Neural cell (in vitro differentiated cells): ENCODE results near the gene CNTNAP5. TPM values are rescaled to one million over a fixed set of nuclear protein-coding genes. Genes with fewer than 3 reads are reported as not detected.

Experiments used
- H2AFZ ChIP-seq: fragments of 200-600, 300-800 bp; sonication (generic), shearing (Covaris generic); 2 replicates; pipeline ENCODE4 v1.6.0; 2014; ENCODE audit warnings: low read depth, mild to moderate bottlenecking, antibody characterized with exemption, low read length, moderate library complexity
- H3F3A ChIP-seq: fragments of 200-600 bp; shearing (Covaris generic); 2 replicates; pipeline ENCODE4 v1.6.1; 2016; ENCODE audit warnings: mild to moderate bottlenecking, moderate library complexity, mixed read lengths, antibody characterized with exemption, low read length; ENCODE audit not compliant: insufficient read depth, poor library complexity, severe bottlenecking
- H3K27ac ChIP-seq: fragments of 200-600, 300-800 bp; sonication (generic), shearing (Covaris generic); 2 replicates; pipeline ENCODE4 v1.5.1; 2014; ENCODE audit warnings: mild to moderate bottlenecking, low read length, moderate library complexity
- H3K27me3 ChIP-seq: fragments of 300-800, 200-600 bp; sonication (generic), shearing (Covaris generic); 2 replicates; pipeline ENCODE4 v1.6.0; 2014; ENCODE audit warnings: mild to moderate bottlenecking, low read depth, low read length, moderate library complexity; ENCODE audit not compliant: insufficient read depth
- H3K36me3 ChIP-seq: fragments of 300-800, 200-600 bp; sonication (generic), shearing (Covaris generic); 2 replicates; pipeline ENCODE4 v1.5.1; 2014; ENCODE audit warnings: mild to moderate bottlenecking, antibody characterized with exemption, low read length, moderate library complexity; ENCODE audit not compliant: insufficient read depth
- H3K4me2 ChIP-seq: fragments of 300-800, 200-600 bp; sonication (generic), shearing (Covaris generic); 2 replicates; pipeline ENCODE4 v1.6.0; 2014; ENCODE audit warnings: mild to moderate bottlenecking, low read length
- H3K4me3 ChIP-seq: fragments of 300-800, 200-600 bp; sonication (generic), shearing (Covaris generic); 2 replicates; pipeline ENCODE4 v1.5.1; 2014; ENCODE audit warnings: mild to moderate bottlenecking, low read length, moderate library complexity
- H3K79me2 ChIP-seq: fragments of 200-600 bp; shearing (Covaris generic); replicated peaks from 2 replicates; pipeline ENCODE4 v1.6.0; 2014; ENCODE audit warnings: mild to moderate bottlenecking, low read length, moderate library complexity; ENCODE audit not compliant: insufficient read depth
- H3K9ac ChIP-seq: fragments of 300-800, 200-600 bp; sonication (generic), shearing (Covaris generic); 2 replicates; pipeline ENCODE4 v1.6.1; 2016; ENCODE audit warnings: mild to moderate bottlenecking, low read length, mixed read lengths
- H3K9me2 ChIP-seq: fragments of 200-600 bp; shearing (Covaris generic); 2 replicates; pipeline ENCODE4 v1.6.1; 2016; ENCODE audit warnings: mild to moderate bottlenecking, low read length, mixed read lengths; ENCODE audit not compliant: insufficient read depth
- H3K9me3 ChIP-seq: fragments of 200-600, 300-800 bp; sonication (generic), shearing (Covaris generic); 2 replicates; pipeline ENCODE4 v1.6.1; 2016; ENCODE audit warnings: mild to moderate bottlenecking, mixed run types, low read length, moderate library complexity, mixed read lengths
- H4K20me1 ChIP-seq: fragments of 200-600 bp; shearing (Covaris generic); 2 replicates; pipeline ENCODE4 v1.6.1; 2016; ENCODE audit warnings: mild to moderate bottlenecking, mixed run types; ENCODE audit not compliant: insufficient read depth
- CTCF ChIP-seq: fragments of 450-650 bp; IDR thresholded peaks from 2 replicates; pipeline ENCODE4 v1.5.1; 2014; ENCODE audit warnings: antibody characterized with exemption, mild to moderate bottlenecking, moderate library complexity; ENCODE audit not compliant: poor library complexity, severe bottlenecking
- EP300 ChIP-seq: fragments of 450-650 bp; conservative IDR thresholded peaks from 2 replicates; pipeline ENCODE4 v1.6.1; 2014; ENCODE audit warnings: antibody characterized with exemption, mild to moderate bottlenecking, moderate library complexity; ENCODE audit not compliant: poor library complexity, severe bottlenecking
- EZH2 ChIP-seq: fragments of 200-600, 300-800 bp; shearing (Covaris generic), sonication (generic); IDR thresholded peaks from 2 replicates; pipeline ENCODE4 v1.6.1; 2014; ENCODE audit warnings: antibody characterized with exemption, low read length, borderline replicate concordance, mild to moderate bottlenecking; ENCODE audit not compliant: insufficient read depth, poor library complexity, severe bottlenecking
- MXI1 ChIP-seq: fragments of 450-650 bp; conservative IDR thresholded peaks from 2 replicates; pipeline ENCODE4 v1.6.1; 2014; ENCODE audit warnings: antibody characterized with exemption, mild to moderate bottlenecking; ENCODE audit not compliant: poor library complexity, severe bottlenecking
- POLR2AphosphoS5 ChIP-seq: IDR thresholded peaks from 2 replicates; pipeline ENCODE4 v1.6.1; 2012
- RAD21 ChIP-seq: fragments of 450-650 bp; conservative IDR thresholded peaks from 2 replicates; pipeline ENCODE4 v1.6.1; 2014; ENCODE audit warnings: antibody characterized with exemption, mild to moderate bottlenecking, moderate library complexity
- SMC3 ChIP-seq: fragments of 450-650 bp; conservative IDR thresholded peaks from 2 replicates; pipeline ENCODE4 v1.6.1; 2014; ENCODE audit warnings: antibody characterized with exemption, mild to moderate bottlenecking, moderate library complexity; ENCODE audit not compliant: poor library complexity
- TAF1 ChIP-seq: IDR thresholded peaks from 2 replicates; pipeline ENCODE4 v1.6.1; 2012; ENCODE audit warnings: low read depth
- polyA plus RNA-seq: library from polyadenylated mRNA; depleted of rRNA; stranded (reverse); fragments of >200 nt; gene quantifications from 2 replicates; pipeline ENCODE4 v1.2.3, GENCODE V29; 2014
- TF ChIP-seq, protein P1 (sequence below): IDR thresholded peaks from 2 replicates; pipeline ENCODE4 v1.6.1; 2012; ENCODE audit warnings: borderline replicate concordance

Gene CNTNAP5
- polyA plus RNA-seq, 1 donor from 2014 or later: 19.3 TPM

GRCh38 chr2:124755386-124755785, 730.3 kb downstream of the CNTNAP5 start:
- TF ChIP-seq, protein P1, sequence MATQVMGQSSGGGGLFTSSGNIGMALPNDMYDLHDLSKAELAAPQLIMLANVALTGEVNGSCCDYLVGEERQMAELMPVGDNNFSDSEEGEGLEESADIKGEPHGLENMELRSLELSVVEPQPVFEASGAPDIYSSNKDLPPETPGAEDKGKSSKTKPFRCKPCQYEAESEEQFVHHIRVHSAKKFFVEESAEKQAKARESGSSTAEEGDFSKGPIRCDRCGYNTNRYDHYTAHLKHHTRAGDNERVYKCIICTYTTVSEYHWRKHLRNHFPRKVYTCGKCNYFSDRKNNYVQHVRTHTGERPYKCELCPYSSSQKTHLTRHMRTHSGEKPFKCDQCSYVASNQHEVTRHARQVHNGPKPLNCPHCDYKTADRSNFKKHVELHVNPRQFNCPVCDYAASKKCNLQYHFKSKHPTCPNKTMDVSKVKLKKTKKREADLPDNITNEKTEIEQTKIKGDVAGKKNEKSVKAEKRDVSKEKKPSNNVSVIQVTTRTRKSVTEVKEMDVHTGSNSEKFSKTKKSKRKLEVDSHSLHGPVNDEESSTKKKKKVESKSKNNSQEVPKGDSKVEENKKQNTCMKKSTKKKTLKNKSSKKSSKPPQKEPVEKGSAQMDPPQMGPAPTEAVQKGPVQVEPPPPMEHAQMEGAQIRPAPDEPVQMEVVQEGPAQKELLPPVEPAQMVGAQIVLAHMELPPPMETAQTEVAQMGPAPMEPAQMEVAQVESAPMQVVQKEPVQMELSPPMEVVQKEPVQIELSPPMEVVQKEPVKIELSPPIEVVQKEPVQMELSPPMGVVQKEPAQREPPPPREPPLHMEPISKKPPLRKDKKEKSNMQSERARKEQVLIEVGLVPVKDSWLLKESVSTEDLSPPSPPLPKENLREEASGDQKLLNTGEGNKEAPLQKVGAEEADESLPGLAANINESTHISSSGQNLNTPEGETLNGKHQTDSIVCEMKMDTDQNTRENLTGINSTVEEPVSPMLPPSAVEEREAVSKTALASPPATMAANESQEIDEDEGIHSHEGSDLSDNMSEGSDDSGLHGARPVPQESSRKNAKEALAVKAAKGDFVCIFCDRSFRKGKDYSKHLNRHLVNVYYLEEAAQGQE: no peak
- TF ChIP-seq POLR2AphosphoS5 (no peak), SMC3 (no peak), MXI1 (no peak), RAD21 (no peak), TAF1 (no peak), EZH2 (no peak), CTCF (no peak), EP300 (no peak)
- H4K20me1 ChIP-seq: no peaks in the 10 kb centered on the region
- no peaks in the 10 kb centered on the region for H3K27me3 ChIP-seq
- H3K27ac ChIP-seq: no peak overlapping the region
- H3K9me3 ChIP-seq: no peaks in the 10 kb centered on the region
- no peaks in the 10 kb centered on the region for H3K79me2 ChIP-seq
- H3K9ac ChIP-seq: no peak overlapping the region
- H2AFZ ChIP-seq: no peak overlapping the region
- no peaks in the 10 kb centered on the region for H3K9me2 ChIP-seq
- H3F3A ChIP-seq: no peaks in the 10 kb centered on the region
- no peak overlapping the region for H3K4me2 ChIP-seq
- H3K4me3 ChIP-seq: no peak overlapping the region
- no peaks in the 10 kb centered on the region for H3K36me3 ChIP-seq

GRCh38 chr2:124756048-124756447, 731.0 kb downstream of the CNTNAP5 start:
- Histone ChIP-seq H3K9ac (no peak overlapping the region), H3K27ac (no peak overlapping the region), H3F3A (no peaks in the 10 kb centered on the region), H3K27me3 (no peaks in the 10 kb centered on the region), H3K36me3 (no peaks in the 10 kb centered on the region), H2AFZ (no peak overlapping the region), H3K79me2 (no peaks in the 10 kb centered on the region), H3K4me2 (no peak overlapping the region), H3K9me2 (no peaks in the 10 kb centered on the region), H4K20me1 (no peaks in the 10 kb centered on the region), H3K4me3 (no peak overlapping the region), H3K9me3 (no peaks in the 10 kb centered on the region)
- TF ChIP-seq MXI1: no peak

DNA sequence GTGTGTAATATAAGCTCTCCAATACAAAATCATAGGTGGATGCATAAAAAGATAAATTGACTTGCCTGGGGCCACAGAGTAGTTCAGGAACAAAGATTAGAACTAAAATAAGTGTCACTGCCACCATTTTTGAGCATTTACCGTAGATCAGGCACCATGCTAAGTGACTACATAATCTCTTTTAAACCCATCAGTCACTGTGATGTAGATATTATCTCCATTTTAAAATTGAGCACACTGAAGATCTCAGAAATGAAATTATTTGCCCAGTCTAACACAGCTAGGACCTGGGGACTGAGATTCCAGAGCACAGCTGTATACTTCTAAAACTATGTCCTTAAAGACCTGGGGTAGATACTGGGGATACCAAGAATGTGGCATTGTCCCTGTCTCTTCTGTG, 737.3 kb downstream of the CNTNAP5 start:
- no peak for TF ChIP-seq CTCF
- no peak for TF ChIP-seq RAD21
- TF ChIP-seq, protein P1: no peak
- no peak for TF ChIP-seq SMC3
- TF ChIP-seq TAF1: no peak
- TF ChIP-seq POLR2AphosphoS5: no peak
- no peak for TF ChIP-seq EZH2
- no peak for TF ChIP-seq MXI1
- no peak for TF ChIP-seq EP300

More for the DNA sequence above, 737.3 kb downstream of the CNTNAP5 start:
- Histone ChIP-seq H3K4me3 (no peak overlapping the region), H3K9ac (no peak overlapping the region), H3K4me2 (no peak overlapping the region), H3K27me3 (no peaks in the 10 kb centered on the region), H3K9me2 (no peaks in the 10 kb centered on the region), H3K27ac (no peak overlapping the region), H3F3A (no peaks in the 10 kb centered on the region), H3K9me3 (no peaks in the 10 kb centered on the region), H2AFZ (no peak overlapping the region), H3K36me3 (no peaks in the 10 kb centered on the region), H3K79me2 (no peaks in the 10 kb centered on the region), H4K20me1 (no peaks in the 10 kb centered on the region)
